B cell (primary cell): Measurements from ENCODE around the gene LRRN2. TPM values are rescaled to one million over a fixed set of nuclear protein-coding genes. Genes with fewer than 3 reads are reported as not detected.

Experiments
- ATAC-seq: fragments of 200-7000 bp; cut with Tn5 transposase; one replicate; pipeline ENCODE4 v1.10.0; 2021; ENCODE audit warnings: low read depth, mild to moderate bottlenecking, moderate number of reproducible peaks, moderate library complexity
- CTCF ChIA-PET: fragments of 350-600 bp; sonication (Branson Sonifier 250); formaldehyde crosslinking; loops from one replicate; lab custom pipeline; 2021; ENCODE audit warnings: antibody characterized with exemption, inconsistent platforms; lab: Charles Lee
- POLR2A ChIA-PET: fragments of 350-600 bp; sonication (Branson Sonifier 250); formaldehyde crosslinking; loops from one replicate; lab custom pipeline; 2021; ENCODE audit warnings: antibody characterized with exemption; lab: Charles Lee
- DNase-seq: peaks from one replicate; pipeline ENCODE4 v3.0.0; 2013
- H2AFZ ChIP-seq: 2 replicates; pipeline ENCODE4 v1.6.1; 2012; ENCODE audit warnings: mild to moderate bottlenecking, low read depth, low read length; ENCODE audit not compliant: insufficient read depth, poor library complexity, severe bottlenecking
- H3K27ac ChIP-seq, 2 donors: 1 replicate in 1 of 2; 2 replicates in 1 of 2; pipeline ENCODE4 v1.5.1; 2012 to 2013; ENCODE audit warnings: low read length in 2 of 2, mild to moderate bottlenecking in 2 of 2, moderate library complexity in 1 of 2
- H3K27me3 ChIP-seq, 4 experiments: fragments of 200-600 bp in 1 of 4; sonication (generic) in 1 of 4; replicated peaks in 1 of 4; 1 replicate in 2 of 4; 2 replicates in 2 of 4; pipeline versions ENCODE4 v1.6.1 to v1.7.0; 2013 to 2016; ENCODE audit warnings: low read length in 3 of 4, mild to moderate bottlenecking in 2 of 4, mixed read lengths in 1 of 4, moderate library complexity in 1 of 4; ENCODE audit not compliant: insufficient read depth in 4 of 4, control insufficient read depth in 3 of 4; ENCODE audit errors: control extremely low read depth in 1 of 4
- H3K36me3 ChIP-seq, 2 experiments: replicated peaks in 1 of 2; 1 replicate in 1 of 2; 2 replicates in 1 of 2; pipeline versions ENCODE4 v1.6.1 to v1.7.1; 2013; ENCODE audit warnings: low read length in 1 of 2; ENCODE audit not compliant: insufficient read depth in 2 of 2, control insufficient read depth in 1 of 2; ENCODE audit errors: control extremely low read depth in 1 of 2, extremely low read depth in 1 of 2
- H3K4me1 ChIP-seq, 2 donors: fragments of 200-600 bp in 1 of 2; sonication (generic) in 1 of 2; 1 replicate in 1 of 2; 2 replicates in 1 of 2; pipeline versions ENCODE4 v1.5.1 to v1.6.1; 2013 to 2017; ENCODE audit warnings: low read length in 2 of 2; ENCODE audit not compliant: control insufficient read depth in 2 of 2, insufficient read depth in 2 of 2
- H3K4me2 ChIP-seq: replicated peaks from 2 replicates; pipeline ENCODE3; 2012; ENCODE audit warnings: mild to moderate bottlenecking, low read depth, low read length; ENCODE audit not compliant: poor library complexity, severe bottlenecking
- H3K4me3 ChIP-seq, 5 experiments: fragments of 200-600 bp in 1 of 5; sonication (generic) in 1 of 5; 1 replicate in 3 of 5; 2 replicates in 2 of 5; pipeline versions ENCODE4 v1.5.1 to v1.7.0; 2011 to 2016; ENCODE audit warnings: low read length in 4 of 5, mild to moderate bottlenecking in 4 of 5, low read depth in 2 of 5, control low read depth in 1 of 5, moderate library complexity in 1 of 5; ENCODE audit not compliant: insufficient read depth in 1 of 5; ENCODE audit errors: control extremely low read depth in 1 of 5, extremely low read depth in 1 of 5
- H3K79me2 ChIP-seq: fragments of 200-600 bp; sonication (generic); one replicate; pipeline ENCODE4 v1.6.0; 2016; ENCODE audit warnings: low read length; ENCODE audit not compliant: control insufficient read depth, insufficient read depth
- H3K9ac ChIP-seq: fragments of 200-600 bp; sonication (generic); 2 replicates; pipeline ENCODE4 v1.6.1; 2017; ENCODE audit warnings: mild to moderate bottlenecking, low read length, moderate library complexity
- H3K9me3 ChIP-seq, 3 donors: one replicate each; pipeline versions ENCODE4 v1.6.1 to v1.7.1; 2013; ENCODE audit warnings: low read length in 2 of 3; ENCODE audit not compliant: control insufficient read depth in 2 of 3, insufficient read depth in 1 of 3; ENCODE audit errors: control extremely low read depth in 1 of 3
- H4K20me1 ChIP-seq: 2 replicates; pipeline ENCODE4 v1.6.0; 2012; ENCODE audit warnings: mild to moderate bottlenecking, low read length; ENCODE audit not compliant: insufficient read depth, control insufficient read depth, poor library complexity, severe bottlenecking
- H3K27ac Mint-ChIP-seq: one replicate; pipeline ENCODE4 v1.8.0; 2021; ENCODE audit warnings: mixed read lengths
- H3K27me3 Mint-ChIP-seq: one replicate; pipeline ENCODE4 v1.8.0; 2021; ENCODE audit warnings: mixed read lengths
- H3K4me1 Mint-ChIP-seq: one replicate; pipeline ENCODE4 v1.8.0; 2021; ENCODE audit warnings: mixed read lengths
- H3K4me3 Mint-ChIP-seq: one replicate; pipeline ENCODE4 v1.8.0; 2021; ENCODE audit warnings: mixed read lengths
- H3K9me3 Mint-ChIP-seq: one replicate; pipeline ENCODE4 v1.8.0; 2022; ENCODE audit warnings: mixed read lengths; ENCODE audit not compliant: insufficient read depth
- CTCF ChIP-seq: fragments of 200-600 bp; IDR thresholded peaks from one replicate; pipeline ENCODE4 v1.8.0; 2022; ENCODE audit warnings: antibody characterized with exemption, mild to moderate bottlenecking
- EZH2 ChIP-seq: IDR thresholded peaks from 2 replicates; pipeline ENCODE4 v1.6.1; 2012; ENCODE audit warnings: borderline replicate concordance, low read depth, mild to moderate bottlenecking, moderate library complexity, low read length; ENCODE audit not compliant: insufficient read depth, poor library complexity, severe bottlenecking
- WGBS: methylation state at CpG from one replicate; pipeline ENCODE4 v1.1.5; 2013; ENCODE audit warnings: missing lambda C conversion rate; ENCODE audit not compliant: insufficient coverage; 5-methylcytosine and 5-hydroxymethylcytosine counted together
- intact Hi-C: fragments of 100-400 bp; cut with micrococcal nuclease; formaldehyde crosslinking; loops from one replicate; pipeline ENCODE4 v1.10.0; 2022
- polyA plus RNA-seq: library from polyadenylated mRNA; depleted of rRNA; stranded (reverse); fragments of >200 nt; gene quantifications from 2 replicates; pipeline ENCODE4 v1.2.3, GENCODE V29; 2012
- total RNA-seq, 2 donors: library from RNA; stranded (reverse); fragments of 120-200 nt in 1 of 2; gene quantifications; 1 replicate in 1 of 2; 2 replicates in 1 of 2; pipeline versions ENCODE4 v1.2.3 to v1.2.4, GENCODE V29; 2013 to 2022

LRRN2 gene
- total and polyA plus RNA-seq, 2 donors (not counting 1 experiment from before 2014, with no cell fraction given) = not detected

DNA sequence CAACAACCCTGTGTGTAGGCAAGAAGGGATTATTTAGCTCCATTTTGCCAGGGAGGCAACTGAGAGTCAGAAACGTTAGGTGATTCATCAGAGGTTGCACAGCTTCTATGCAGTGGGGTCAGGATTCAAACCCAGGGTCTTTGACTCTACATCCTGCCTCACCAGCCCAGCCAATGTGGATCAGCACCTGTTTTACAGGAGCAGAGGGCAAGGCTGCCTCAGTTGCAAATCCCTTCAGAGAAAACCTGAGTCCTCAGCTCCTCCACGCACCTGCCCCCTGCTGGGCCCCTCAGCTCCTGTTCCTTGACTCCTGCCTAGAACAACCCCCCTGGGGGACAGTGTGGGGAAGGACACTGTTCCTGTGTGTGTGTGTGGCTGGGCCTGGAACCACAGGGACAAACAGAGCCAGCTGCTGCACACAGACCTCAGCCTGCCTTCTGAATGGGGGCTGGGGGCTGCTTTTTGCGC is 61.6 kb downstream of the LRRN2 start:
- Histone ChIP-seq H4K20me1 (no peaks in the 10 kb centered on the region), H2AFZ (no peak overlapping the region), H3K4me3 (no peak overlapping the region), H3K4me2 (no peak overlapping the region), H3K79me2 (no peaks in the 10 kb centered on the region), H3K9me3 (no peaks in the 10 kb centered on the region), H3K9ac (no peak overlapping the region), H3K27ac (no peak overlapping the region), H3K4me1 (no peaks in the 10 kb centered on the region), H3K27me3 (no peaks in the 10 kb centered on the region), H3K36me3 (no peaks in the 10 kb centered on the region)
- TF ChIP-seq EZH2 (no peak), CTCF (no peak)
- no peak overlapping the region for H3K4me3 Mint-ChIP-seq
- no peaks in the 10 kb centered on the region for H3K9me3 Mint-ChIP-seq
- intact Hi-C loops = loop anchor here (10.0 kb wide), 1 partner anchor 59 kb away; no protein-coding TSS in a partner anchor
- WGBS = 94% methylated on average over 2 of the region's 3 CpGs
- H3K27me3 Mint-ChIP-seq = peaks cover 5% of the 10 kb centered on the region
- DNase-seq = peak; percentile 19
- no peak overlapping the region for H3K27ac Mint-ChIP-seq
- ChIA-PET CTCF (interaction anchor here (0.6 to 1.7 kb wide), 3 partner anchors 13 to 225 kb away, joined by 3 to 11 read pairs (median 3); no protein-coding TSS in a partner anchor), POLR2A (no interaction called here)
- H3K4me1 Mint-ChIP-seq = no peaks in the 10 kb centered on the region
- ATAC-seq = no peak

GRCh38 chr1:204623365-204623893 is 62.1 kb downstream of the LRRN2 start:
- Histone ChIP-seq H3K9ac (no peak overlapping the region), H3K27me3 (no peaks in the 10 kb centered on the region), H3K79me2 (no peaks in the 10 kb centered on the region), H3K36me3 (no peaks in the 10 kb centered on the region), H3K4me3 (no peak overlapping the region), H2AFZ (no peak overlapping the region), H3K4me1 (no peaks in the 10 kb centered on the region), H4K20me1 (no peaks in the 10 kb centered on the region), H3K4me2 (no peak overlapping the region), H3K27ac (no peak overlapping the region), H3K9me3 (no peaks in the 10 kb centered on the region)
- 98% methylated on average over 7 of the region's 8 CpGs for WGBS
- intact Hi-C loops = loop anchor here (10.0 kb wide), 1 partner anchor 59 kb away; no protein-coding TSS in a partner anchor
- Mint-ChIP-seq H3K4me1 (no peaks in the 10 kb centered on the region), H3K4me3 (no peak overlapping the region), H3K27ac (no peak overlapping the region), H3K27me3 (peaks cover under 1% of the 10 kb centered on the region), H3K9me3 (no peaks in the 10 kb centered on the region)
- ATAC-seq (no peak), DNase-seq (no peak)
- POLR2A ChIA-PET = no interaction called here
- TF ChIP-seq EZH2 = no peak
- no peak for TF ChIP-seq CTCF
- CTCF ChIA-PET = interaction anchor here (0.6 to 1.7 kb wide), 3 partner anchors 12 to 225 kb away, joined by 3 to 11 read pairs (median 3); no protein-coding TSS in a partner anchor
